ENCODE data around the gene CHST1. TPM values are rescaled to one million over a fixed set of nuclear protein-coding genes. Genes with fewer than 3 reads are reported as not detected.
A peak's percentile ranks its signal among the peaks of the same experiment; 100 is the strongest.

The CHST1 gene
- total RNA-seq, 2 donors from 2014 or later: 2.7 to 5.4 TPM

GRCh38 chr11:45651841-45652749 is 13.3 kb downstream of the CHST1 start:
- Histone ChIP-seq H3K36me3 (no peaks in the 10 kb centered on the region), H3K4me1 (peaks cover 0 to 5% of the 10 kb centered on the region in 2 donors), H3K9me3 (no peaks in the 10 kb centered on the region), H3K27ac (no peak overlapping the region), H3K27me3 (no peaks in the 10 kb centered on the region), H3K4me3 (no peak overlapping the region)
- TF ChIP-seq, protein P1, sequence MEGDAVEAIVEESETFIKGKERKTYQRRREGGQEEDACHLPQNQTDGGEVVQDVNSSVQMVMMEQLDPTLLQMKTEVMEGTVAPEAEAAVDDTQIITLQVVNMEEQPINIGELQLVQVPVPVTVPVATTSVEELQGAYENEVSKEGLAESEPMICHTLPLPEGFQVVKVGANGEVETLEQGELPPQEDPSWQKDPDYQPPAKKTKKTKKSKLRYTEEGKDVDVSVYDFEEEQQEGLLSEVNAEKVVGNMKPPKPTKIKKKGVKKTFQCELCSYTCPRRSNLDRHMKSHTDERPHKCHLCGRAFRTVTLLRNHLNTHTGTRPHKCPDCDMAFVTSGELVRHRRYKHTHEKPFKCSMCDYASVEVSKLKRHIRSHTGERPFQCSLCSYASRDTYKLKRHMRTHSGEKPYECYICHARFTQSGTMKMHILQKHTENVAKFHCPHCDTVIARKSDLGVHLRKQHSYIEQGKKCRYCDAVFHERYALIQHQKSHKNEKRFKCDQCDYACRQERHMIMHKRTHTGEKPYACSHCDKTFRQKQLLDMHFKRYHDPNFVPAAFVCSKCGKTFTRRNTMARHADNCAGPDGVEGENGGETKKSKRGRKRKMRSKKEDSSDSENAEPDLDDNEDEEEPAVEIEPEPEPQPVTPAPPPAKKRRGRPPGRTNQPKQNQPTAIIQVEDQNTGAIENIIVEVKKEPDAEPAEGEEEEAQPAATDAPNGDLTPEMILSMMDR (IDR thresholded peaks at IDR 0.05): no peak
- DNase-seq (ENCODE audit: low spot score): peak; percentile 49

DNA sequence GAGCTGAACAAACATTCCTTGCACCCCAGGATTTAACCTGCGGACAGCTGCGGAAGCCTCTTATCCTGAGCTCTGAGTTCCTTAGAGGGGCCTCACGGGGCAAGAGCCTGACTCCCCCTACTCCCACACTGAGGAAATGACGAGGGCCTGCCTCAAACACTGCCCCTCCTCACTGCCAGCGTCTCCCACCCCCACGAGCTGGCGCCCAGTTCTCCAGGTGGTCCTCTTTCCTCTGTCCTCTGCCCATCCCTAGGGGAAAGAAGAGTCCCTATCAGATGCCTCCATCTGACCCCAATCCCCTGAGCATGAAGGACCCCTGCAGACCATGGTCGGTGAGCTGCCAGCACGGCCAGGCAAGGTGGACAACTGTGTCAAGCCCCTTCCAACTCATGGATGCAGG is 14.3 kb downstream of the CHST1 start:
- Histone ChIP-seq H3K36me3 (no peaks in the 10 kb centered on the region), H3K4me1 (peaks cover 0 to 5% of the 10 kb centered on the region in 2 donors), H3K27ac (no peak overlapping the region), H3K27me3 (no peaks in the 10 kb centered on the region), H3K4me3 (no peak overlapping the region), H3K9me3 (no peaks in the 10 kb centered on the region)
- peak; percentile 44 for DNase-seq (ENCODE audit: low spot score)
- TF ChIP-seq, protein P1 (IDR thresholded peaks at IDR 0.05): no peak

DNA sequence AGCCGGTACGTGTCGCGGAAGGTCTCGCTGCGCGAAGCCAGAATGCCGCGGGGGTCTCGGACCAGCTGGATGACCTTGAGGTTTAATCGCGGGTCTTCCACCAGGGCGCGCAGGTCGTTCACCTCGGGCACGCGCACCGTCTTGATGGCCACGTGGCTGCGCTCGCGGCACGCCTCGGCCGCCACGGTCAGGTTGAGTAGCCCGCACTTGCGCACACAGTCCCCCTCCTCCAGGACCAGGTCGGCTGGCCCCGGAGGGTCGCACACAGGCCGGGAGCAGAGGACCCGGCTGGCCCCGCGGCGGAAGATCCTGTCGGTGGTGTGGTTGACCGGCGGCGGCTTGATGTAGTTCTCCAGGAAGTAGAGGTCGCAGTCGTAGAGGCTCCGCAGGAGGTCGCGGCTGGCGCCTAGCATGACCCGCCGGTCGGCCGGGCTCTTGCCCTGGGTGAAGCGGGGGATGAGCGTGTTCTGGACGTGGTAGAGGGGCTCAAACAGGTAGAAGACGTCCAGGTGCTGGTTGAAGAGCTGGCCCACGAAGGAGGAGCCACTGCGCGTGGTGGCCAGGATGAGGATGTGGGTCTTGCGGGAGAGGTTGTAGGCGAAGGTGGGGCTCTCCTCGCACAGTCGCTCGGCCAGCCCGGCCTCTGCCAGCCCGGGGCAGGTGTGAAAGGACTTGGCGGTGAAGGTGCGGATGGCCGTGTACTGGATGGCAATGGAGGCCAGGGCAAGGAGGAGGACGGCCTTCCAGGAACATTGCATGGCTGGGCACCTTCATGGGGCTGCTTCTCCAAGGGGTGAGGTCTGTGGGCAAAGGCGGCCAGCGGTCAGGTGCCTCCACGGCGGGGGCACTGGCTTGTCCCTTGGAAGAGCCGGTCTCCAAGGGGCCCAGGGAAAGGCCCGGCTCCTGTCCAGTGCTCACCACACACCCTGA is 15.0 kb downstream of the CHST1 start:
- Histone ChIP-seq H3K27me3 (no peaks in the 10 kb centered on the region), H3K9me3 (no peaks in the 10 kb centered on the region)

DNA sequence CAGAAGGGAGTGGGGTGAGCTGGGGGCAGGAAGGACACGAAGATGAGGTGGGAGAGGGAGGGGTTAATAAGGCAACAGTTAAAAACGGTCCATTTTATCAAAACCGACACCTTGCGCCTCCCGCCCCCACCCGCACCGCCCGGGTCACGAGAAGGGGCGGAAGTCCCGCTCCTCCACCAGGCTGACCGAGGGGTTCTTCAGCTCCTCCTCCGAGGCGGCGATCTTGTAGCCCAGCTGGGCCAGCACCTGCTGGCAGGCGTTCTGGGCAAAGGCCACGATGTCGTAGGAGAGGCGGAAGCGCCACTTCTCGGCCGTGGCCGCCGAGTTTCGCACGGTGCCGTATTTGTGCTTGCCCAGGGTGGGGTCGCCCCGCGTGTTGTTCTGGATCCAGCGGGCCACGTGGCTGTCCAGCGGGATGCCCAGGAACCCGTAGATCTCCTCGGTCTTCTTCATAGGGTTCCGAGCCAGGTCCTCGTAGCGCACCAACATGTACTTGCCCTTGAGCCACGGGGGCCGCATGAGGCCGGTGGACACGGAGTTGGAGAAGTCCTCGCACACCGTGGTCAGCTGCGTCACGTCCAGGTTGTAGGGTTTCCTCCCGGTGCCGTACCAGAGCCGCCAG is 15.8 kb downstream of the CHST1 start:
- H3K4me1 ChIP-seq: no peaks in the 10 kb centered on the region
- H3K36me3 ChIP-seq: no peaks in the 10 kb centered on the region
- no peaks in the 10 kb centered on the region for H3K27me3 ChIP-seq
- no peak overlapping the region for H3K4me3 ChIP-seq
- TF ChIP-seq, protein P1 (IDR thresholded peaks at IDR 0.05): no peak
- H3K27ac ChIP-seq: no peak overlapping the region
- DNase-seq (ENCODE audit: low spot score): no peak
- no peaks in the 10 kb centered on the region for H3K9me3 ChIP-seq

More for the DNA sequence above, 15.0 kb downstream of the CHST1 start:
- H3K4me3 ChIP-seq: no peak overlapping the region
- H3K4me1 ChIP-seq: peaks cover 0 to 5% of the 10 kb centered on the region in 2 donors
- H3K36me3 ChIP-seq: no peaks in the 10 kb centered on the region
- peak; percentile 28 for DNase-seq (ENCODE audit: low spot score)
- TF ChIP-seq, protein P1 (IDR thresholded peaks at IDR 0.05): no peak
- no peak overlapping the region for H3K27ac ChIP-seq

- no peak overlapping the region for H3K4me3 ChIP-seq
- H3K27me3 ChIP-seq: no peaks in the 10 kb centered on the region
- TF ChIP-seq, protein P1 (IDR thresholded peaks at IDR 0.05): no peak
- H3K9me3 ChIP-seq: no peaks in the 10 kb centered on the region
- no peaks in the 10 kb centered on the region for H3K4me1 ChIP-seq
- DNase-seq (ENCODE audit: low spot score): no peak
- H3K27ac ChIP-seq: no peak overlapping the region
- no peaks in the 10 kb centered on the region for H3K36me3 ChIP-seq
These were observed 16.5 kb downstream of the CHST1 start for GRCh38 chr11:45648931-45649330.

Data from right atrium auricular region (tissue), 2 donors.